ENCODE results near the gene MBL2.

The MBL2 gene

GRCh38 chr10:52772623-52773022, at the start of gene MBL2:
TSS of gene MBL2 (minus strand) at chr10:52772784. CDS start at chr10:52771635, 1,149 bp downstream.
- DNase-seq (ENCODE audit: low read depth, low spot score), result no peak

GRCh38 chr10:52820309-52820708, 47.7 kb upstream of the MBL2 start:
- no peak for DNase-seq (ENCODE audit: low read depth, low spot score)

- peak; percentile 72 for DNase-seq (ENCODE audit: low read depth, low spot score)
These were observed 45.4 kb upstream of the MBL2 start for GRCh38 chr10:52818019-52818418.

DNA sequence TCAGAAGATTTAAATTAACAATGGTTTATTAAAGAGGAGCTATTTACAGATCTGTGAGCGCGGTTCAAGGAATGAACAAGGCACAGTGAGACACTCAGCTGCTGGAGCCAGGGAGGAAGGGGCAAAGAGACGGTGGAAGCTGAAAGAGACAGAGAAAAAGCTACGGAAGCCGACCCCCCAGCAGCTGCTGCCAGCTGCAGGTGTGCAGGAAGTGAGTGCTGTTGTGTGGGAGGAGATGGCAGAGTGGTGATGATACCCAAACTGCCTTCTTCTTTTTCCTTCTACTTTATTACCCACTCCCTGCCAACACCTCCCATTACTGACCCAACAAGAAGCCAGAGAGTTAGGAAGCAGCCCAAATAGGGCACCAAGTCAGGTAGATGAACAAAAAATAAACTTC, 41.9 kb upstream of the MBL2 start:
- no peak for DNase-seq (ENCODE audit: low read depth, low spot score)

- no peak for DNase-seq (ENCODE audit: low read depth, low spot score)
These were observed 39.2 kb upstream of the MBL2 start for GRCh38 chr10:52811776-52812175.

DNA sequence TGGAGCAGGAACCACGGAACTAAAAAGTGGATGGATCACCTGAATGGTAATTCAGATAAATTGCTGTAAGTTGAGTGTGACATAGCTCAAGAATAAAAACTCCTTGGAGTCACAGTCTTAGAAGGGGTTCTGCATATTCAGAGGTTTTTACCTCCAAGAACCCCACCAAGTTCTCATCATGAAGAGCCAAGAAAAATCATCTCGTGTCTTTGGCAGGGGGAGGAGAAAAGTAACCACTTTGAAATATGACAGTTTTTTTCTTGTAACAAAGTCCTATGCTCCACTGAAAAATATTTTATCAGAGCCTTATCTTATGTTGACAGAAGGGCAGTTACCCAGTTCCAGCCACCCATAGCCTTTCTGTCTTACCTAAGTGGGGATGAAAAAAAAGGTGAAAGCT, 38.2 kb upstream of the MBL2 start:
- no peak for DNase-seq (ENCODE audit: low read depth, low spot score)

GRCh38 chr10:52807803-52808202, 35.2 kb upstream of the MBL2 start:
- no peak for DNase-seq (ENCODE audit: low read depth, low spot score)

DNA sequence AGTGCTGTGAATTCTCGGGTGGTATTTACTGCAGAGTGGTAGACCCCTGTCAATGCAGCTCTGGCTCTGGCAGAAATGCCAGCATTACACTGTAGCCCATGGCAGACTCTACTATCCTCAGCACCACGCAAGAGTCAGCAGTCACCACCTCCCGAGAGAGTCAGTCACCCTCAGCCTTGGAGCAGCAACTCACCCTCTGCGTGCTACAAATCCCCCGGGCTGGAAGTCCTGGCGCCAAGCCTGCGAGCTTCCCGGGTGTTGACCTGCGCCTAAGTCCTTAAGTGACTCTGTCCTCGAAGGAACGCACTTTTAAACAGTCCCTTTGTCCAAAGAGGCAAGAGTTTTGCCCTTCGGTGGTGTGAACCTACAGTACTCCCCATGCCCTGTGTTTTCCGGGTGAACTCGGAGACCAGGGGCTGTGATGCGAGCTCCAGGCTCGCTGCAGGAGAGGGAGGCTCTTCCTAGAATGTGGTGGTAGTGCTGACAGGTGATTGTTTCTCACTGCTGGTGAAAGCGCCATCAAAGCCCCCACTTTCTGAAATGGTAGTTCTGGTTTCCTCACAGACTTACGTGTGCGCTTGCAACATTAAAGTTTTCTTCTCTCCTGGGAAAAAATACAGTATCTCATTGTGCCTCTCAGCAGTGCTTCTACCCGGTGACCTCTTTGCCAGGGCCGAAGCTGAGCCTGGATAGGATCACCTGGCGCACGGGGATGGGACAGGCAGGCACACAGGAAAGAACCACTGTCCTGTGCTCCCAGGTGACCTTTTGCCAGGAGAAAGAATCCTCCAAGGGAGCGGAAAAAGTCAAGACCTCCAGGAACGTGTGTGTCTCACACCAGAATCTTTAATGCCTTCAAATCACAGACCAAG, 33.1 kb upstream of the MBL2 start:
- no peak for DNase-seq (ENCODE audit: low read depth, low spot score)

GRCh38 chr10:52801947-52802346, 29.4 kb upstream of the MBL2 start:
- DNase-seq (ENCODE audit: low read depth, low spot score), result no peak

- no peak for DNase-seq (ENCODE audit: low read depth, low spot score)
These were observed 13.5 kb upstream of the MBL2 start for GRCh38 chr10:52786098-52786497.

GRCh38 chr10:52785418-52785817, 12.8 kb upstream of the MBL2 start:
- no peak for DNase-seq (ENCODE audit: low read depth, low spot score)

DNA sequence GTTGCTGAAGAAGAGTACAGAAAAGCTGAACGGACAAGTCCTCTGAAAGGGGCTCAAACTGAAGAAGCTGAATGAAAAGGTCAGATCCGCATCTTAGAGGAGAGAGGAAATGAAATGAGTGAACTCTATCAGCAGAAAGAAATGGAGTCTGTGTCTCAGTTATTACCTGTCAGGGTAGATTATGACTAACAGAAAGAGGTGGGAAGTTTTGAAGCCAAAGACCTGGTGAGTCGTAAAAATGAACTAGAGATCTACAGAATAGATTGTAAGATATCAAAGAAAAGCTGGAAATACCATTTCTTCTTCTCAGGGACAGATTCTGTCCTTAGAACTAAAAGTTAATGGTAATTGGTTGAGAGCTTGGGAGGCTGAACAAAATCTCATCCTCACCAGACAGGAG, 11.1 kb upstream of the MBL2 start:
- DNase-seq (ENCODE audit: low read depth, low spot score), result no peak

GRCh38 chr10:52782554-52782953, 10.0 kb upstream of the MBL2 start:
- no peak for DNase-seq (ENCODE audit: low read depth, low spot score)

- no peak for DNase-seq (ENCODE audit: low read depth, low spot score)
These were observed 8.0 kb upstream of the MBL2 start for GRCh38 chr10:52780391-52781155.

DNA sequence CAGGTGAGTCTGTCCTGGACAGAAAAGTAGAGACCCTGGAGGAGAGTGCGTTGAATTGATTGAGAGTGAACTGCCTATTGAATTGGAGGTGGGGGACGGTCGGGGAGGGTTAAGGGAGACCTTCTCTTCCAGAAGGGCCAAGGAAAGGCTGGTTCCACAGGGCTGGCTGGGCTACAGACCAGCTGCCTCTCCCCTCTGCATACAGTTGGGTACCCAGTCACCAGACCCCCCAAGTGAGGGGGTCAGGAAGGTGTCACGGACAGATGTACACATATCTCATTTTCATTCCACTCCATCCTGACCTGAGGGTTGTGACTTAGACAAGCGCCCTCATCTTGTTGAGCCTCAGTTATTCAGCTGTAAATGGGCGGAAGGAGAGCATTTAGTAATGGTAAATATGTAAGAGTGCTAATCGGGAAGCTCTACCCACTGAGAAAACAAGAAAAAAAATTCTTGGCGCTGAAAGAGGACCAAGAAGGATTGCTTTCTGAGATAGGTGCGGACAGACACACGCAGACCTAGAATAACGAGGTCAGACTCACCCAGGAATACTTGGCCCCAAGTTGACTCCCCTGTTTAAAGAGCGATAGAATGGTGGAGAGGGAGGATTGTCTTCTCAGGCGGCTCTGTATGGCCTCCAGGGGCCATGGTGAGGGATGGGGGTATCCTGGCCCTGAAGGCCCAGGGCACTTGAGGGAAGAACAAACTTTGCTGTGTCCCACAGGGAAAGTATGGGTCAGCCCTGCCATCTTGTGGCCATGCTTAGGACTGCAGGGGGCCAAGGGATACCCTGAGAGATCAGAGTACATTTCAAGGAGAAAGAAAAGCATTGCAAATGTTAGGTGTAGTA, 7.2 kb upstream of the MBL2 start:
- DNase-seq (ENCODE audit: low read depth, low spot score), result peak; percentile 47

- DNase-seq (ENCODE audit: low read depth, low spot score), result peak; percentile 30
These were observed 6.2 kb upstream of the MBL2 start for GRCh38 chr10:52778511-52779392.

GRCh38 chr10:52777414-52777813, 4.8 kb upstream of the MBL2 start:
- no peak for DNase-seq (ENCODE audit: low read depth, low spot score)

DNA sequence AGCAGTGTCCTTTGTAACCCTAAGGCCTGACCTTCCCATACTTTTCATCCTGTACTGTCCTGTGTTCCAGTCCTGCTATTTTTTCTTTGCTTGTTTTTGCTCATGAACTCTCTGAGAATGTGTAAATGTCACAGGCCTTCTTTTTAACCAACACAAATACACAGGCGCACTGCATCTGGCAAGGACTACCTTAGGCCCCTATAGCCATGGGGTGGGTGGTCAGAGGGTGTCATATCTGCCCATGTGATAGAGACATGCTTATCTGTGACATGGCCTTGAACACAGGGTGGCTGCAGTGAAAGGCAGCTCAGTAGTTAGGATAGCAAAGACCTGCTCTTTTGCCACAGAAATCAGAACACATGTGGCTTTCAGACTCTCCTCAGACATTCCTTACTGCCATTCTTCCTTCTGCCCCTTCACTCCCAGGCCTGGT, 3.9 kb upstream of the MBL2 start:
- DNase-seq (ENCODE audit: low read depth, low spot score), result no peak

GRCh38 chr10:52775132-52775647, 2.6 kb upstream of the MBL2 start:
- DNase-seq (ENCODE audit: low read depth, low spot score), result no peak

- DNase-seq (ENCODE audit: low read depth, low spot score), result no peak
These were observed 2.1 kb upstream of the MBL2 start for GRCh38 chr10:52774600-52775106.
